Ramos (cell line): ENCODE measurements around the gene CAPN11.

ENCODE experiments used
- in situ Hi-C: fragments of 300-500 bp; cut with MboI; formaldehyde crosslinking; loops from one replicate; pipeline ENCODE4 v1.14.3; 2022; ENCODE audit warnings: low sequenced_read_pairs; ENCODE audit not compliant: unreplicated experiment

CAPN11 gene

DNA sequence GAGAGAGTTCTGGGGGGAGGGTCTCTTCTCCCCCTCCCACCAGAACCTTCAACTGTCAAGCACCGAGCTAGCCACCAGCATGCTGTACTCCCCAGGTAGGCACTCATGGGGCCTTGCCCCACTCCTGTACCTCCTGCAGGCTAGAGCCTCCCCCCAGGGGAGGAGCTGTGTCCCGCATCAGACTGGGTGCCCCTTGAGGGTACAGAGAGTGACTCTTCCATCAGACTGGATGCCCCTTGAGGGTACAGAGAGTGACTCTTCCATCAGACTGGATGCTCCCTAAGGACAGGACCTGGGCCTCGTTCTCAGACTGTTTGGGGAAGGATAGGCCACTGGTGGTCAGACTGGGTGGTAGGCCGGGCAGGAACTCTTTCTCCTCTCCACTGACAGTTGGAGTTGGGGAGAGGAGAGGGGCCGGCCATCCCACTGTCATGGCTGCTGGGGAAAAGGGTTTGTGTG lies at the start of gene CAPN11:
Gene CAPN11 (plus strand): TSS at position 51 of the 459 bp plus-strand sequence. CDS start 29 bp downstream, at position 80.
- in situ Hi-C loops: loop anchor here (25.0 kb wide), 1 partner anchor 179 kb away; the partner anchor contains the start of gene SPATS1

DNA sequence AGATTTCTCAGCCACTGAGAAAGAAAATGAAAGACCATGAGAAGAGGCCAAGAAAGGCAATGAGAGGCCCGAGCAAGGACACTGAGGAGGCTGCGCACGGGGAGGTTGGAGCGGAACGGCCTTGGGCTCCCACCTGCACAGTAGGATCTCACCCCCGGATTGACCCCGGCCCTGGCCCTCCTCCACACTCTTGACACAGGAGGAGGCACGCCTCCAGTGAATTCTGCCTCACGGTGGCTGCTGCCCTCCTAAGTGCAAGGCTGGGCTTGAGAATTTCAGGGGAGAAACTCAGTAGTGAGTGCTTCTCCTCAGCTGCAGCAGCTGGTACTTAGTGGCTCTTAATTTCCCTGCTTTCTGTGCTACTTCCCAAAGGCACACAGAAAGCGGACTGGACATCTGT lies 49.4 kb upstream of the CAPN11 start:
- in situ Hi-C loops: no loop called here

DNA sequence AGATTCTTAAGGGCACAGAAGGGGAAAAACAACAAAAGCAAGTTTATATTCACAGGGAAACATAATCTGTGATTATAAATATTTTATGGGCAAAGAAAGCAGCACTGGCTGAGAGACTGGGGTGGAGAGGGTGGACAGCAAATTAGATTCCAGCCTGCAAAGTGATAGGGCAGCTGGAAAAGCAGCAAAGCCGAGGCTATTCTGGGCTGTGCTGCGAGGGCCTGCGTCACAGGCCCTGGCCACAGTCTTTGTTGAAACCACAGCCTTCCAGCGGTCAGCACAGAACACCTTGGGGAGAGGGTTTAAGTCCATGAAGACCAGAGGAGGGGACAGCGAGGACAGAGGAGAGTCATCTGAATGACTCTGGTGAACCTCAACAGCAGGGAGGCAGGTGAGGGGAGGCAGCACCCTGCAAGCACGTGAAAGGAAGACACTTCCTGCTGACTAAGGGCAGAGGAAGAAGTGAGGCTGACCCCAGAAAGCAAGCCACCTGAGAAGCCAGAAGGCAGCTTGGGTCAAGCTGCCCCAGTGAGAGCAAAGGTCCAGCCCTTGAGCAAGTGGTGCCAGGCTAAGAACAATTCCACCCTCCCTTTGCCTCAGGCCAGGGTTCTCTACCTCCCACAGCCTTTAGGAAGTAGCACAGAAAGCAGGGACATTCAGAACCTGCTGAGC lies 48.5 kb upstream of the CAPN11 start:
- in situ Hi-C loops: no loop called here

DNA sequence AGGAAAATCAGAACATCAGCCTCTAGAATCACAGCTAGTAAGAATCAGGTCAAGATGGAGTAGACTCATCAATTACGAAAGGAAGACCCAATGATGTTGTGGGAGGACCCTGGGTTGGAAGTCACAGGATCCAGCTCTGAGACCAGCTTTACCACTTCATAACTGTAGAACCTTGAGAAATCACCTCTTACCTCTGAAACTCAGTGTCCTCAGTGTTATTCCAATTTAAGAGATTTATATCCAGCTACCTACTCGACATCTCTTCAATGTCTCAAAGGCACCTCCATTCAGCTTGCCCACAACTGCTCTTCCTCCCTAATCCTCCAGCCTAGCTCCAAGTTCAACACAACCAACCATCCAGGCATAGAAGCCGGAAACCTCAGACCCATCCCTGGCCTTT lies 47.7 kb upstream of the CAPN11 start:
- in situ Hi-C loops: no loop called here

DNA sequence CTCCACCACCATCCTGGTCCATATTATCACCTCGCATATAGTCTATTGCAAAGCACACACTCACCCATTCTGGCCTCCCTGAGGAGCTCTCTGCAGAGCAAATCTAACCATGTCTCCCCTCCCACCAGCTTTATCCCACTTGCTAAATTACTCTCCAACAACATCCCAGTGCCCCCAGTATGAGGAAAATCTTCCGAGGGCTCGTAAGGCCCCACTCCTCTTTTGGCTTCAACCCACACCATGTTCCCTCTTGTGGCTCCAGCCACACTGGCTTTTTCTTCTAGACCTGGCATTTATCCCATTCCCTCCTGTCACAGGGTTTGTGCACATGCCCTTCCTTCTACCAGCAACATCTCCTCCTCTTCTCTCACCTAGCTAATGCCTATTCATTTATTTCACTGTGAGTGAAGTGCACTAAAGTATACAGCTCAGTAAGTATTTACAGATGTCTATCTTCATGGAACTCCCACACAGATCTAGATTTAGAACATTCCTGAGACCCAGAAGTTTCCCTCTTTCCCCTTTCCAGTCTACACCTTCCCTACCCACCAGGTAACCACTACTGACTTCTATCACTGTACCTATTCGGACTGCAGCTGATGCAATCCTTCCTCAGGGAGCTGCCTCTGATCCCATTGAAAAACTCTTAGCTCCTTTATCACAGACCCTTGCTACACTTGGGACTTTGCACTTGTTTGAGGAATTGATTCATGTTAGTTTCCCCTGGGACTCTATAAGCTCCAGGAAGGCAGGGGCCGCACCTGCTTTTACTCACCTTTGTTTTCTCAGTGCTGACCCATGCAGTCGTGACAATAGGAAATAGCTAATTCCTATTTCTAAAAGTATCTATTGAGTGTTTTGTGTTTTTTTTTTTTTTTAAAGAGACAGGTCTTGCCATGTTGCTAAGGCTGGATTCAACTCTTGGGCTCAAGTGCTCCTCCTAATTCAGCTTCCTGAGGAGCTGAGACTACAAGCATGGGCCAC lies 46.9 kb upstream of the CAPN11 start:
- in situ Hi-C loops: no loop called here

DNA sequence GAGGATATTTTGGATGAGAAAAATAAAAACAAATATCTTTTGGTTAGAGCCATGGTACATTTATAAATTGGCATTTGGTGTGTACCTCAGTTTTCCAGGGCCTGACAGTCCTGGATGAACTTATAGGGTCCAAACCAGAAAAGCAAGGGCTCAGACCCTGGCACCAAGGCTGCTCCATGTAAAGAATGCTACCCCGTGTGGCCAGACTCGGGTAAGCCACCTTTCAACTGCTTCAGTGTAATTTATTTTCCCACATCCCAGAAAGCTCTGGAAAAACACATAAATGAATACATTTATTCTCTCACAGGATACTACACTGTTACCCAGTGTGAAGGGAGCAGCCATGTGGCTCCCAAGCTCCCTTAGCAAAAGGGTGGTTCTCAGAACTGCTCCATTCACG lies 45.2 kb upstream of the CAPN11 start:
- in situ Hi-C loops: no loop called here

DNA sequence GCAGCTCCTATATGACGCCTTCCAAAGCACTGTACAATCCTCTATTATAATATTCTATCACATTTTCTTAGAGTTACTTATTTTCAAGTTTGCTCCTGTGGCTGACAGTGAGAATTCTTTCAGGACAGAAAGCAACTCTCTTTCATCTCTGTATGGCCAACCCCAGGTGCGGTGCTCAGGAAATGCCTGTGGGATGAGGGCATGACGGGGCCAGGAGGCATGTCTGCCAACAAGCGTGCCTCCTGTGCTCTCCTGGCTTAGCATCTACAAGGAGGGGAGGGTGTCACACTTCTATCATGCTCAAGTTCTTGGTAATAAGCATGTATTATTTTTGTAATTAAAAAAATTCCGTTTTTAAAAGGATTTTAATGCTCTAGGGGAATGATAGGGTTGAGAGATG lies 42.8 kb upstream of the CAPN11 start:
- in situ Hi-C loops: no loop called here

DNA sequence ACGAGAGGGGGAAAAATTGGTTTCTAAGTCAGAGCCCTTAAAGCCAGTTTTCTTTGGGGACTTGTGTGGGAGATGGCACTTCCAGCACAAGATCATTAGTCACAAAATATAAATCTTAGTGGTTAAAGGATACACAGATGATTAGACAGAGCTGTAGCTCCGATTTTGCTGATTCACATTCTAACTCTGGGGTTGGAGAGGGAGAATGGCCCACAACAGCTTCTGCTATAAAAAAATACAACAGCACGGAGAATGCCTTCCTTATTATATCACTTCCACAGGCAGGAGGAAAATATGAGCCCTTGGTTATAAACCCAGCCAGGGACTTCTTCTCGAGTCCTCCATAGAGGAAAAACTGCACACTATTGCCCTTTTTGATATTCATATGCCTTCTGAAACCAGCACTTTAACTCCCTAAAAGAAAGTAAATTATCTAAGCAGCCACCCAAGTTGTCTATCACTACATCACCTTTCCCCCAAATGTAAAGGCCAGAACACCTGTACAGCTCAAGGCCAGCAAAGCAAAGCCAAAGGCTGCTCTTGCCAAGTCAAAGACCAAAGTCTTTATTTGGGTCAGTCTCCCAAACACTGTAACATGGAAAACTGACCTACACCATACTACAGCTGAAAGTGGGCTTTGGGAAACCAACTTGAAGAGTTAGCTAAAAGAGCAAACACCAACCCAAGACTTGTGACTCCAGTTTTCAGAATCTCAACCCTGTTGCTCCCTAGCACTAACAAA lies 41.8 kb upstream of the CAPN11 start:
- in situ Hi-C loops: no loop called here

DNA sequence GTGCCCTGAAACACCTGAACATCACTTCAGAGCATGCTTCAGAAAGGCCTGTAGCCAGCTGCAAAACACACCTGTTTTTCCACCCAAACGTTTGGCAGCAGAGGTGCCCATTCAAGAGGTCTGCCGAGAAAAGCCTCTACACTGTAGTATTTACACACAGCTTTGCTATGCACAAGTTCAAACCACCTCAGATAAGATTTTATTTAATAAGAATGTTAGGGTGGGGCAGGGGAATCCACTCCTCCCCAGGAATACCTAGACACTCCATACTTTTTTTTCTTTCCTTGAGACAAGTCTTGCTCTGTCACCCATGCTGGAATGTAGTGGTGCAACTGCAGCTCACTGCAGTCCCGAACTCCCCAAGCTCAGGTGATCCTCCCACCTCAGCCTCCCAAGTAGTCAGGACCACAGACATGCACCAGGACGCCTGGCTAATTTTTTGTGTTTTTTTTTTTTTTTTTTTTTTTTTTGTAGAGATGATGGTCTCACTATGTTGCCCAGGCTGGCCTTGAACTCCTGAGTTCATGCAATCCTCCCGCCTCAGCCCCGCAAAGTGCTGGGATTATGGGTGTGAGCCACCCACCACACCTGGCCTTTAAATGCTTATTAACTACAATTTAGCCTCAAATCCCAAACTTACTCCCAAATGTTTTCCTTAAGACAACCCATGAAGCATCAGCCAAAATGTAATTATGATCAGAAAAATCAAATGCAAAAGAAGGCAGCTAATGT lies 41.1 kb upstream of the CAPN11 start:
- in situ Hi-C loops: no loop called here

DNA sequence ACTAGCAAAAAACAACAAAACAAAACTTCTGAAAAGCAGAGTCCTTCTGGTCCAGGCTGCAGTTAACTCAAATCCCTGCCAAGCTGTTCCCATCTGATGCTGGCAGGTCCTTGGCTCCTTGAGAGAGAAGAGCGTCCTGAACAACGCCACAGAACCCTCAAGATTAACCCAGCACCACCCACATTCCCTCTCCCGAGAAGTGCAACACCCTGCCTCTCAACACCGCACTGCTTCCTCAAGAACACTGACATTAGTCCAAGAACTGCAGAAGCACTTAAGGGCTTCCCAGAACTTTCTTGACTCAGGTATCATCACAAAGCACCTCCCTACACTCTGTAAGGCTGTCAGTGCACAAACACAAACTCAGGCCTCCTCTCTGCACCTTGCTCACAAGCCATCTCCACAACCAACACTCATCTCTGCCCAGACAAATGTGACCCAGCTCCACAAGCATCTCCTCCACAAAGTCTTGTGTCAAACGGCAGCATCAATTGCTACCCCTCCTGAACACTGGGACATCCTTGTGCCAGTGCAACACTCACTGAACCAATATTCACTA lies 38.8 kb upstream of the CAPN11 start:
- in situ Hi-C loops: no loop called here

DNA sequence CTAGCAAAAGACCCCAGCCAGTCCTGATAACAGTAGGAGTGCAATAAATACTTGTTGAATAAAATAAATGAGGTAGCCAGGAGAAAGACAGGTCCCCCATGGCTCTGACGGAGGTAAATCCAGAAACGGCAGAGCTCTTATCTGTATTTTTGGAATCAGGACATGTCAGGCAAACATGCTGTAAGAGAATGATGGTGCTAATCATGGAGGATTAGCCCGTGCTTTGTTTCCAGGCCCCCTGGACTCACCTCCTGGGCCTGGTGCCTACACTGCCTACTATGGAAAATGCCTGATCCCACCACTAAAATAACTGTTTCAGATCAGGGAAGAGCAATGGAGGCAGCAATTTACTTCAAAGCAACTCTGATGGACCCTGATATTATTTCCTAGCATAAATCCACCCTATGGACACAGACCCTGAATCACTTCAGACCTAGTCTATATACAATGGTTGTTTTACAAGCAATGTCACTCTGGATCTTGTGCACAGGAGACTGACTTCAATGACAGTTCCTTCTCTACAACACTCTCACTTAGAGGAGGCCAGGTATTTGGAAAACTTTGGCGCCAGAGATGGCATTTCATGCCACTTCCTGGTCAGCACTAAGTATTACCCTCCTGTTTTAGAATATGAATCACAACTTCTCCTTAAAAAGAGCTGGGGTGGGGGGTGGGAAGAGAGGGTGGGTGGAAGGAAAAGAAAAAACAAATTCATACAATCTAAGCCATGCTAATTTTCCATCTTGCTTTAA lies 37.8 kb upstream of the CAPN11 start:
- in situ Hi-C loops: no loop called here

DNA sequence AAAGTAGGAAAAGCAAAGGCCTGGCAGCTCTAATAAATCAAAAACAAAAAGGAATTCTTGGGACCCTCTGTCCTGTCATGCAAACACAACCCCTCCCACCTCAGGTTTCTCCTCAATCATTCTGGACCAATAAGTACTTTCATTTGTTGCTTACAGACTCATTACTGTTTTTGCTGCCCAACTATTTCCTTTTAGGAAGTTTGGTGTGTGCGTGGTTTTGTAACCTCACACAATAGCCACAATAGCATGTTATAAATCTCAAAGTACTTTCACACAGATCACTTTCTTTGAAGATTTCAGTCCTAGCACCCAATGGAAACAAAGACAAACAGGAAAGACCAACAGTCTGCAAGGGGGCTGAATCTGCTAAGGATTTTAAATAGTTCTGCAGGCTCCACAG lies 35.8 kb upstream of the CAPN11 start:
- in situ Hi-C loops: no loop called here

DNA sequence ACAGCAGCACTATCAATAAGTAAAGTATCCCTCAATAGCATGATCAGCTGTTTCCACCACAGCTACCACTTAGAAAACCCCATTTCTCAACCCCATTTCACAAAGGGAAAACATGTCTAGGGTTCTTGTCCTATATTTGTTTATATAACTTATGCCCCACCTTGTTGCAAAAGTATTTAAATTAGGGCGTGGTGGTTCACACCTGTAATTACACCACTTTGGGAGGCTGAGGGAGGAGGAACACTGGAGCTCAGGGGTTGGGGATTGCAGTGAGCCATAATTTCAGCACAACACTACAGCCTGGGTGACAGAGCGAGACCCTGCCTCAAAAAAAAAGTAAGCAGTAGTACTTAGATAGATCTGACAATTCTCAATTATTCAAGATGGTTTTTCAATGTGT lies 35.1 kb upstream of the CAPN11 start:
- in situ Hi-C loops: no loop called here

DNA sequence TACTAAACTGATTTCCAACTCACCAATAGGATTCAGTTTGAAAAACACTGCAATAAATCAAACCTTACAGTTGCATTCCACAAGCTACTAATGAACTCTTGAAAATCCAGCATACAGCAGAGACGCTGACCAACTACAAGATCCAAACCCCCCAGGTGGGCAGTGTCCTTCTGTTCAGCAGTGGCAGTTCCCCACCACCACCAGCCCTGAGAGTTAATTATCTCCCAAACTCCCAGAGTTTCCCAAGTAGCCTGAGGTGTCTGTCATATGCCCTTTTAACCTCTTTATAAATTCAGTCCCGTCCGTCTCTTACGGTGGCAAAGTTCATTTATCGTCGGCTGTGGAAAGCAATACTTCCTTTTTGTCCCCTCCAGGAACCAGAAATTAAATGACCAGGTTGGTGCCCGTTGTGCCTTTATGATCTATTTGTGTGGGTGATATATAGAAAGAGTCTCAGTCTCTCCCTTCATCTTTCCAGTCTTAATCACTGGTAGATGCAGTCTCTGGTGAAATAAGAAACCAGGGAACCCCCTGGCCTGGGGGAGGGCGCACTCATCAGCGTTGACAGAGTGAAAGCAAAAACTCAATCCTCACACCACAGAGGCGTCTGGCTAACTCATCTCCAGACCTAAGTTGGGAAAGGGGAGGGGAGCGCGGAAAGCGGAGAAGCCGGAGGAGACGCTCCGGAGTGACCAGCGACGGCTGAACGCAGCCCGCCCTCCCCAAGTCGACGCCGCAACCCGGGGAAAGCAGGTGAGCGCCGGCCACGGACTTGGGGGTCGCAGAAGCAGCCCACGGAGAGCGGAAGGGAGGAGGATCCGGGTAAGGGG lies 32.1 kb upstream of the CAPN11 start:
- in situ Hi-C loops: no loop called here

DNA sequence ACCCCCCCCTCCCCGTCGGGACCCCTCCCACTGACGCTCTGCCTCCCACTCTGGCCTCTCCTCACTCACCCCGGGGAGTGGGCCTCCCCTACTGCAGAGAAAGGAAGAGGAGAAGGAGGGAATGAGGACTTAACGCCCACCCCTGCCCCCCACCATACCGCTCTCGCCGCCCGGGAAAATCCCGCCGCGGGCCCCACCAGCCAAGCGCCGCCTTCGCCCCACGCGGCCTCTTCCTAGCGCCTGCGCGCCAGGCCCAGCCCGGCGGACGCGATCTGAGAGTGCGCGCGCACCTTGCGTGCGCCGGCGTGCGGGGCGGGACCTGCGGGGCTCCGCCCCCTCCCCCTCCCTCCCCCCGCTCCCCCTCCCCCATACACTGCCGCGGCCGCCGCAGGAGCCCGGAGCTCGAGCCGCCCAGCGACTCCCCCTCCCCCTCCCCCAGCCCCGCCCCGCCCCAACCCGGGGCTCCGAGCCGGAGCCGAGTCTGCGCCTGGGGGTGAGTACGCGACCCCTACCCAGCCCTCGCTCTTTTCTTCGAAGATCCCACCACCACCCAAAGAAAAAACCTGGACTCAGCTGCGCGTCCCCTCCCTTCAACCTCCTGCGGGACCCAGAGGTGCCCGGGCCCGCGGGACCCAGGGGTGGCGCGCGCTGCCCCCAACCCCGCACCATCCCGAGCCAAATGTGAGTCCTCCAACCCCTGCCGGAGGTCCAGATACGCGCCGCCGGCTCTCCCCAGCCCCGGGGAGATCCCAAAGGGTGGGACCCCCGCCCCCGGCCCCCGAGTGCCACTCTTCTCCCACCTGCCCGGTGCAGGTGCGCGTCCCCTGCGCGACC lies 31.2 kb upstream of the CAPN11 start, which contains the start of the genes MRPL14 and TMEM63B:
Gene MRPL14 (minus strand): TSS at position 267 of the 834 bp plus-strand sequence. CDS start 10,841 bp downstream, outside the sequence.
Gene TMEM63B (plus strand): TSS at position 369 of the 834 bp plus-strand sequence. CDS start 7,031 bp downstream, outside the sequence.
- in situ Hi-C loops: no loop called here

DNA sequence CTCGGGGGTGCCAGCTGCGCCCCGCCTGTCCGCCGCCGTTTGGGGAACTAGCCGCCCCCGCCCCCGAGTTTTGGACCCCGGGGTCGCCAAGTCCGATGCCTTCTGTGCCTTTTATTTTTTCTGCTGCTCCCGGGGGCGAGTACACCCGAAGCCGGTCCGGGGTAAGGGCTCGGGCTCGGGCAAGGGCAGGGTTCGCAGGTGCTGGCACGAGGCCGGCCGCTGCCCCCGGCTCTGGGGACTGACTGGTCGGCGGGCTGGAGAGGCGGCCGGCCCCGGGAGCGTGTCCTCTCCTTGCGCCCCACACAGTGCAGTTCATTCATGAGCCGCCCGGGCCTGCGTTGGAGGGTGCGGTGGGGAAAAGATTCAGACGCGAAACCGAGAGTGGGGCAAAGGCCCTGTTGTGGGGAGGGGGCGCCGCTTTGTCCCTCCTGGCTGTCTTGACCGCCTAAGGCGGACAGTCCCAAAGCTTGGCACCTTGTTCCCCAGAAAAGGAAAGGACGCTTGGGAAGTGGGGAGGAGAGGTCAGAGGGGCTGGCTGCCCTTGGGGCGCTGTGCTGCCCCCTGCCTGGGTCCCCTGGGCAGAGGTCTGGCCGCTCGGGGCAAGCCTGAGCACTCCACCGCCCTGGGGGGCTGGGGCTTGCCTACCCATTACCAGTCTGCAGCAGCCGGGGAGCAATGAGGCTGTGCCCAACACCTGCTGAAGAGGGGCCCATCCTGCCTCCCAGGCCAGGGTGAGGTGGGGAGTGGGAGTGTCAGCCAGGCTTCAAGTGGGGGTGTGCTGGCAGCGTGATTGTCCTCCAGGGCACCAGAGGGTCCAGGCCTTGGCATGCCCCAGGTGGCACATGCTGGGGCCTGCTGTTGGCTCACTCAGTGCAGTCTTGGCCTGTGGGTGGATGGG lies 30.4 kb upstream of the CAPN11 start:
- in situ Hi-C loops: no loop called here
